GM12801 (cell line): Measurements from ENCODE around the gene PPP1R27.

Source experiments
- TF ChIP-seq, protein P1 (sequence below): IDR thresholded peaks from one replicate; pipeline ENCODE4 v1.5.1; 2011; ENCODE audit warnings: control low read depth; ENCODE audit not compliant: insufficient read length; ENCODE audit errors: extremely low read depth

PPP1R27 gene

DNA sequence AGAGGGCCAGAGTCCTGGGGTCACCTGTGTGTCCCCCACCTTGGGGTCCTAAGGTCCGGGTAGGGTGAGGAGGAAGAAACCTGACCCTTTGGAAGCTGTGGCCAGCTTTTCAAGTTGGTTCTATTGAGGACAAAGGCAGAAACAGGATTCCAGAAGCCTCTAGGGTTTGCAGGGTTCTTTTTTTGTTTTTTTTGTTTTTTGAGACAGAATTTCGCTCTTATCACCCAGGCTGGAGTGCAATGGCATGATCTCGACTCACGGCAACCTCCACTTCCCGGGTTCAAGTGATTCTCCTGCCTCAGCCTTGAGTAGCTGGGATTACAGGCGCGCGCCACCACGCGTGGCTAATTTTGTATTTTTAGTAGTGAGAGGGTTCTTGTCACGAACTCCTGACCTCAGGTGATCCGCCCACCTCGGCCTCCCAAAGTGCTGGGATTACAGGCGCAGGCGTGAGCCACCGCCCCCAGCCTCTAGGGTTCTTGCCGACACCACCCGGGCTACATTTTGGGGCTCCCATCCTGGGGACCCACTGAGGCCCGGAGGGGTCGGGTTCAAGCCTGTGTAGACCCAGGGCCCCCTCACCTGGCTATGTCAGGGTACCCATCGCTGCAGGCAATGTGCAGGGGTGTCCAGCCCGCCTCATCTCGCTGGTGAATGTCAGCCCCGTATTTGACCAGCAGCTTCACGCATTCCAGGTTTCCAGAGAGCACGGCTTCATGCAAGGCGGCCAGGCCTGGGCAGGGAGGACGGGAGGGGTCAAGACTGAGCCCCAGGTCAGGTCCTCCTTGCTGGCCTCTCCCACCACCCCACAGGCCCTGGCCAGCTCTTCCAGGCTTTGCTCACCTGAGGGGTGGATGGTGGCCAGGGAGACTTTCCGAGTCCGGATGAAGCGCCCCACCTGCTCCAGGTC is 674 bp downstream of the PPP1R27 start:
- TF ChIP-seq, protein P1, sequence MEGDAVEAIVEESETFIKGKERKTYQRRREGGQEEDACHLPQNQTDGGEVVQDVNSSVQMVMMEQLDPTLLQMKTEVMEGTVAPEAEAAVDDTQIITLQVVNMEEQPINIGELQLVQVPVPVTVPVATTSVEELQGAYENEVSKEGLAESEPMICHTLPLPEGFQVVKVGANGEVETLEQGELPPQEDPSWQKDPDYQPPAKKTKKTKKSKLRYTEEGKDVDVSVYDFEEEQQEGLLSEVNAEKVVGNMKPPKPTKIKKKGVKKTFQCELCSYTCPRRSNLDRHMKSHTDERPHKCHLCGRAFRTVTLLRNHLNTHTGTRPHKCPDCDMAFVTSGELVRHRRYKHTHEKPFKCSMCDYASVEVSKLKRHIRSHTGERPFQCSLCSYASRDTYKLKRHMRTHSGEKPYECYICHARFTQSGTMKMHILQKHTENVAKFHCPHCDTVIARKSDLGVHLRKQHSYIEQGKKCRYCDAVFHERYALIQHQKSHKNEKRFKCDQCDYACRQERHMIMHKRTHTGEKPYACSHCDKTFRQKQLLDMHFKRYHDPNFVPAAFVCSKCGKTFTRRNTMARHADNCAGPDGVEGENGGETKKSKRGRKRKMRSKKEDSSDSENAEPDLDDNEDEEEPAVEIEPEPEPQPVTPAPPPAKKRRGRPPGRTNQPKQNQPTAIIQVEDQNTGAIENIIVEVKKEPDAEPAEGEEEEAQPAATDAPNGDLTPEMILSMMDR = no peak

GRCh38 chr17:81833160-81833920 is 1.5 kb downstream of the PPP1R27 start, which contains the start of gene MCRIP1:
Gene MCRIP1, minus strand, starts transcription at chr17:81833291. Its CDS starts 8,785 bp downstream, at chr17:81824506.
- TF ChIP-seq, protein P1 = no peak

DNA sequence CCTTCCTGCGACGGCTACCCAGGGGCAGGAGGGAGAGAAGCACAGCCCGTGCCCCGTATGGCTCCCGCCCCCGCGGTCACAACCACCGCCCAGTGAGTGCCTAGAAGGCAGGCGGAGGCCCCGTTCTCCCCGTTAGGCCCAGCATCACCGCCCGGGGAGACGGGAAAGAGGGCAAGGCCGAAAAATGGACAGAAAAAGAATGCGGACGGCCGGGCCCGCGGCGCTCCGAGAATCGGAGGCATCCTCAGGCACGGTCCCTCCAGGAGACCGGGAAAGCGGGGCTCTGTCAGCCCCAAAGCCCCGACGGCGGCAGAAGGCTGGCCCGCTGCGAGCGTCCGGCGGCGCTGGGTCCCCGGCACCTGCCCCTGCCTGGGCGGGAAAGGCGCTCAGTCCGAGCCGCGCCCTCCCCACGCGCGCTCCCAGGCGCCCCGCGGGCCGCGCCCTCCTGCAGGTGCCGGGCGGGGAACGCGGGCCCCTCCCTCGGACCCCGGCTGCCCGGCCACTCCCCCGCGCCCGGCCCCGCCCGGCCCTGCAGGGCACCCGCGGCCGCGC is 2.2 kb downstream of the PPP1R27 start:
- TF ChIP-seq, protein P1 = no peak

- TF ChIP-seq, protein P1 = no peak
These were observed 2.8 kb downstream of the PPP1R27 start for GRCh38 chr17:81831957-81832607.

GRCh38 chr17:81831563-81831956 is 3.3 kb downstream of the PPP1R27 start:
- TF ChIP-seq, protein P1 = no peak

- TF ChIP-seq, protein P1 = no peak
These were observed 5.0 kb downstream of the PPP1R27 start for GRCh38 chr17:81829858-81830257.
